ENCODE measurements around the gene WNT6.

WNT6 gene

GRCh38 chr2:218832081-218832480 is 27.5 kb upstream of the WNT6 start:
- H3K9me2 ChIP-seq (replicated peaks; ENCODE audit: control insufficient read depth, low read length): no peaks in the 10 kb centered on the region
- no peak overlapping the region for H3K4me3 ChIP-seq (ENCODE audit: low read length)
- H3K36me3 ChIP-seq (ENCODE audit: control insufficient read depth, low read length): no peaks in the 10 kb centered on the region
- H3K4me2 ChIP-seq (ENCODE audit: low read length): no peak overlapping the region
- H3K79me2 ChIP-seq (ENCODE audit: control insufficient read depth, low read length): no peaks in the 10 kb centered on the region
- no peak overlapping the region for H3K27ac ChIP-seq (ENCODE audit: low read depth, low read length)
- no peaks in the 10 kb centered on the region for H3K9me3 ChIP-seq (ENCODE audit: control insufficient read depth, insufficient read depth, low read length)
- no peak for TF ChIP-seq EZH2phosphoT487 (IDR thresholded peaks at IDR 0.05; ENCODE audit: borderline replicate concordance, low read length)
- TF ChIP-seq, protein P1, sequence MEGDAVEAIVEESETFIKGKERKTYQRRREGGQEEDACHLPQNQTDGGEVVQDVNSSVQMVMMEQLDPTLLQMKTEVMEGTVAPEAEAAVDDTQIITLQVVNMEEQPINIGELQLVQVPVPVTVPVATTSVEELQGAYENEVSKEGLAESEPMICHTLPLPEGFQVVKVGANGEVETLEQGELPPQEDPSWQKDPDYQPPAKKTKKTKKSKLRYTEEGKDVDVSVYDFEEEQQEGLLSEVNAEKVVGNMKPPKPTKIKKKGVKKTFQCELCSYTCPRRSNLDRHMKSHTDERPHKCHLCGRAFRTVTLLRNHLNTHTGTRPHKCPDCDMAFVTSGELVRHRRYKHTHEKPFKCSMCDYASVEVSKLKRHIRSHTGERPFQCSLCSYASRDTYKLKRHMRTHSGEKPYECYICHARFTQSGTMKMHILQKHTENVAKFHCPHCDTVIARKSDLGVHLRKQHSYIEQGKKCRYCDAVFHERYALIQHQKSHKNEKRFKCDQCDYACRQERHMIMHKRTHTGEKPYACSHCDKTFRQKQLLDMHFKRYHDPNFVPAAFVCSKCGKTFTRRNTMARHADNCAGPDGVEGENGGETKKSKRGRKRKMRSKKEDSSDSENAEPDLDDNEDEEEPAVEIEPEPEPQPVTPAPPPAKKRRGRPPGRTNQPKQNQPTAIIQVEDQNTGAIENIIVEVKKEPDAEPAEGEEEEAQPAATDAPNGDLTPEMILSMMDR (IDR thresholded peaks at IDR 0.05; ENCODE audit: low read depth, low read length, poor library complexity, severe bottlenecking): no peak
- peaks cover 32% of the 10 kb centered on the region for H3K27me3 ChIP-seq (ENCODE audit: control insufficient read depth, low read length)
- peaks cover 3% of the 10 kb centered on the region; the same call in 1 of the 2 replicates for H3K4me1 ChIP-seq (ENCODE audit: control insufficient read depth, low read length)
- H3F3A ChIP-seq (ENCODE audit: control insufficient read depth, insufficient read depth): no peaks in the 10 kb centered on the region
- no peaks in the 10 kb centered on the region for H4K20me1 ChIP-seq (ENCODE audit: control insufficient read depth, insufficient read depth, low read depth, low read length)

DNA sequence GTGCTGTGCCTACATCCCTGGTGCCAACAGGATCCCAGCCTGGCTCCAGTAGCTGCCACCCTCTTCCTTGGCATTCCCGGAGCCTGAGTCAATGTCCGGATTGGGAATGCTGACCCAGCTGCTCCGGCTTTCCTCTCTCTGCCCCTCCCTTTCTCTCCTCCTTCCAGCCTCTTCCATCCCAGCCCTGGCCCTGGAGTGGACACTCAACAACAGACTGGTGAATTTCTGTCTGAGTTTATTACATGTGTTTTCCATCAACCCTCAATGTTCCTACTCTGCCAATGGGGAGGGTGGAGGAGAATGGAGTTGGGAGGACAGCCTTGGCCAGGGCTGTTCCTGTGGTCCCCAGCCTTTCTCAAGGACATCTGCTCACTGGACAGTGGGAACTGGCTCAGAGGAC is 27.1 kb upstream of the WNT6 start:
- no peak overlapping the region for H3K27ac ChIP-seq (ENCODE audit: low read depth, low read length)
- H3K79me2 ChIP-seq (ENCODE audit: control insufficient read depth, low read length): no peaks in the 10 kb centered on the region
- peaks cover 36% of the 10 kb centered on the region for H3K27me3 ChIP-seq (ENCODE audit: control insufficient read depth, low read length)
- H3K9me2 ChIP-seq (replicated peaks; ENCODE audit: control insufficient read depth, low read length): no peaks in the 10 kb centered on the region
- TF ChIP-seq EZH2phosphoT487 (IDR thresholded peaks at IDR 0.05; ENCODE audit: borderline replicate concordance, low read length): no peak
- TF ChIP-seq, protein P1 (IDR thresholded peaks at IDR 0.05; ENCODE audit: low read depth, low read length, poor library complexity, severe bottlenecking): no peak
- H3K4me2 ChIP-seq (ENCODE audit: low read length): no peak overlapping the region
- H3K4me3 ChIP-seq (ENCODE audit: low read length): no peak overlapping the region
- H3K9me3 ChIP-seq (ENCODE audit: control insufficient read depth, insufficient read depth, low read length): no peaks in the 10 kb centered on the region
- no peaks in the 10 kb centered on the region for H3F3A ChIP-seq (ENCODE audit: control insufficient read depth, insufficient read depth)
- no peaks in the 10 kb centered on the region for H4K20me1 ChIP-seq (ENCODE audit: control insufficient read depth, insufficient read depth, low read depth, low read length)
- peaks cover 3% of the 10 kb centered on the region; the same call in 1 of the 2 replicates for H3K4me1 ChIP-seq (ENCODE audit: control insufficient read depth, low read length)
- H3K36me3 ChIP-seq (ENCODE audit: control insufficient read depth, low read length): no peaks in the 10 kb centered on the region

DNA sequence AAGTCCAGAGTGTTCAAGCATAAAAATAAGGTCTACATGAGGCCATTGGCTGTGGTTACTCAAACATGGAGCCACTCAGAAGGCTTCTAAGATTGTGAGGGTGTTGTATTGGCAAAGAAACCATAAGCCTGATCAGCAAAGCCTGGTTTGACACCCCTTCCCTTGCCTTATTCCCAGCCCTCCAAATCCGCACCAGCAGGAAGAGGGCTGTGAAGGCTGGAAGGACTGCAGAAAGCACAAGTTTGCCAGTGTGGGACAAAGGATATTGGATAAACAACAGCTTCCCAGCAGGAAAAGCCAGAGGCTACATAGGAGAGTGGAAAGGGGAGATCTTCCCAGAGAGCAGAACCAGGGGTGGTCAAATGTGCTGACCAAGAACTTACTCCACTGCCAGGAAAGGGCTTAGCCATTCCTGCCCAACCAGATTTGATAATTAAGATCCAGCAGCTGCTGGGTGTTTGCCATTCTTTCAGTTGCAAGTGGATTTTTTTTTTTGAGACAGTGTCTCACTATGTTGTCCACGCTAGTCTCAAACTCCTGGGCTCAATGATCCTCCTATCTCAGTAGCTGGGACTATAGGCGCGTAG is 26.5 kb upstream of the WNT6 start:
- no peaks in the 10 kb centered on the region for H4K20me1 ChIP-seq (ENCODE audit: control insufficient read depth, insufficient read depth, low read depth, low read length)
- peaks cover 40% of the 10 kb centered on the region for H3K27me3 ChIP-seq (ENCODE audit: control insufficient read depth, low read length)
- no peaks in the 10 kb centered on the region for H3K9me3 ChIP-seq (ENCODE audit: control insufficient read depth, insufficient read depth, low read length)
- no peaks in the 10 kb centered on the region for H3K9me2 ChIP-seq (replicated peaks; ENCODE audit: control insufficient read depth, low read length)
- TF ChIP-seq, protein P1 (IDR thresholded peaks at IDR 0.05; ENCODE audit: low read depth, low read length, poor library complexity, severe bottlenecking): no peak
- TF ChIP-seq EZH2phosphoT487 (IDR thresholded peaks at IDR 0.05; ENCODE audit: borderline replicate concordance, low read length): no peak
- H3K4me3 ChIP-seq (ENCODE audit: low read length): no peak overlapping the region
- H3K27ac ChIP-seq (ENCODE audit: low read depth, low read length): no peak overlapping the region
- H3K79me2 ChIP-seq (ENCODE audit: control insufficient read depth, low read length): no peaks in the 10 kb centered on the region
- peaks cover 3% of the 10 kb centered on the region; the same call in 1 of the 2 replicates for H3K4me1 ChIP-seq (ENCODE audit: control insufficient read depth, low read length)
- no peaks in the 10 kb centered on the region for H3K36me3 ChIP-seq (ENCODE audit: control insufficient read depth, low read length)
- H3F3A ChIP-seq (ENCODE audit: control insufficient read depth, insufficient read depth): no peaks in the 10 kb centered on the region
- H3K4me2 ChIP-seq (ENCODE audit: low read length): no peak overlapping the region

All from DOHH2 (cell line).